Measurements from ENCODE around the gene MAPK6. TPM values are rescaled to one million over a fixed set of nuclear protein-coding genes. Genes with fewer than 3 reads are reported as not detected.

The MAPK6 gene
- total and polyA plus RNA-seq, 9 of the 15 experiments (the other 6 are each of a cell fraction or from before 2014, with no cell fraction given) = 28.5 to 97.1 (median 74.0) TPM

DNA sequence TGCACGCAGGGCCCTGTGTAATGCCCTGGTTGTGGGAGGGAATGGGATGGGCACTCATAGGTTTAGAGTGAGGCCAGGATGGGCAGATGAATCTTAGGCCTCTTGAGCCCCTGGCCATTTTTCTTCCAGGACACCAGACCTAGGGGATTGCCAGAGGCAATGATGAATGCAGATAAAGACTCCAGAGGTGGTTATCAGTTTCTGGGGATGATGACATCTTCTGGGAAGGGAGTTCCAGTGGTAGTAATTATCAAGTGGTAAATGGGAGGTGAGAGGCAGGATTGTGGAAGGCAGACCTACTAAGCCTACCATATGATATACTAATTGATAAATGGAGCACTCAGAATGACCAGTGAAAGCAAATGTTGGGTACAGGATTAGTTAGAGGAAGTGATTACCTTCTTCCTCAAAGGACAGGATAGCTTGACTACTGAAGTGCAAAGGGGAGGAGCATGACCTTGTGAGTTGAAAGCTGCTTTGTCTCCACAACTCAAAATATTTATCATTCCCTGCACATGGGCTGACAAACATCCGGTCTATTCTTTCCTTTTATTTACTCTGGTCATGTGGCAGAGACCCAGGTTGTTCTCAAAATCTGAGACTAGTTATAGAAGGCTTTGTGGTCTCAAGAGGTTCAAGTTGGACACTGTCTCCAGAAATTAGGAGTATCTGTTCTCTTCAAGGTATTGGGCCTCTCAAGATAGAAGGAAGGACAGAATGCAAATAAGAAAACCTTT, 10.2 kb upstream of the MAPK6 start (continued):
- TF ChIP-seq ZBTB7A (IDR thresholded peaks at IDR 0.05; ENCODE audit: borderline replicate concordance, control insufficient read depth, low read depth, low read length) = no peak

DNA sequence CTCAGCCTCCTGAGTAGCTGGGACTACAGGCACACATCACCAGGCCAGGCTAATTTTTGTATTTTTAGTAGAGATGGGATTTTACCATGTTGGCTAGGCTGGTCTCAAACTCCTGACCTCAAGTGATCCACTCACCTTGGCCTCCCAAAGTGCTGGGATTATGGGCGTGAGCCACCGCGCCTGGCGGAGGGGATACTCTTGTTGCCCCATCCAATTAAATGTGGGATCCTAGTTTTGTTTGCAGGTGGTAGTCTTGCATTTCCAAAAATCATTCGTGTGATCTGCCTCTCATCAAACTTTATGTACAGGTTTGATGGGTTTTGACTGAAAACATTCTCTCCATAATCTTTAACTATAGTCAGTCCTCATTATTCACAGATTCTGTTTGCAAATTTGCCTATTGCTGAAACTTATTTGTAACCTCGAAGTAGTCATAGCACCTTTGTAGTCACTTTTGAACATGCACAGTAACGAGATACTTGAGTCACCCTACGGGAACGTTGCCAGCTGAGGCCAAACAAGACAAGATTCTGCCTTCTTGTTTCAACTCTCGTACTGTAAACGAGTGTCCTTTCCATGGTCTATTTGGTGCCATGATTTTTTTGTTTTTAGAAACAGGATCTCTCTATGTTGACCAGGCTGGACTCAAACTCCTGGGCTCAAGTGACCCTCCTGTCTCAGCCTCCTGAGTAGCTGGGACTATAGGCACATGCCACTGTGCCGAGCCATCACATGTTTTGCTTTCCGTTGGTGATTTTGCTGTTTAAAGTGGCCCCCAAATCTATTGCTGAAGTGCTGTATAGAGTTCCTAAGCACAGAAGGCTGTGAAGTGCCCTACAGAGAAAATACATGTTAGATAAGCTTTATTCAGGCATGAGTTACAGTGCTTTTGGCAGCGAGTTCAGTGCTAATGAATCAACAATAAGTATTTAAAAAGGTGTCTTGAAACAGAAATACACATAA, 8.1 kb upstream of the MAPK6 start:
- CTCF ChIA-PET (ENCODE audit: low intra/inter-chr PET ratio) = no interaction called here
- POLR2A ChIA-PET = interaction anchor here (0.9 to 1.9 kb wide), 3 partner anchors 11 to 125 kb away, joined by 3 to 5 read pairs (median 3); partner anchors contain the start of gene LEO1
- Histone ChIP-seq H2AFZ (ENCODE audit: low read depth, low read length) (peak overlapping the region; percentile 78), H3K36me3 (ENCODE audit: control insufficient read depth, insufficient read depth, low read length) (no peaks in the 10 kb centered on the region), H3K27me3 (ENCODE audit: control insufficient read depth in 2 of 2, insufficient read depth in 2 of 2, low read length in 2 of 2) (no peaks in the 10 kb centered on the region), H3K9ac (ENCODE audit: insufficient read depth in 1 of 2, low read depth in 2 of 2, low read length in 2 of 2) (peak overlapping the region; percentile 24 to 69; a peak in 3 of 4 replicates), H3K79me2 (ENCODE audit: control insufficient read depth, insufficient read depth, low read length) (no peaks in the 10 kb centered on the region), H3K4me2 (ENCODE audit: insufficient read depth, low read length) (peak overlapping the region; percentile 59), H3K4me3 (no peak overlapping the region), H3K9me1 (ENCODE audit: control insufficient read depth, insufficient read depth, low read length) (peaks cover 3% of the 10 kb centered on the region), H4K20me1 (replicated peaks; ENCODE audit: control insufficient read depth, insufficient read depth, low read length) (no peaks in the 10 kb centered on the region), H3K4me1 (replicated peaks in 1 of 2; ENCODE audit: control insufficient read depth in 2 of 2, insufficient read depth in 2 of 2, low read length in 2 of 2) (peaks cover 8 to 60% of the 10 kb centered on the region in 2 experiments), H3K27ac (ENCODE audit: extremely low read depth, low read depth, low read length) (peak overlapping the region; percentile 33; the same call in 2 of the 3 replicates), H3K9me3 (replicated peaks; ENCODE audit: control insufficient read depth, insufficient read depth, low read depth, low read length) (no peaks in the 10 kb centered on the region)
- ATAC-seq (peak; percentile 50), FAIRE-seq (peak; percentile 66), DNase-seq (ENCODE audit: extremely low read depth in 1 of 4, low spot score in 3 of 4) (peak in 3 of 4 experiments; percentile 20 to 84 (median 46))
- WGBS (ENCODE audit: insufficient coverage, low coverage, missing lambda C conversion rate) = 33% methylated on average over 14 of the region's 14 CpGs
- in situ Hi-C loops (cut with MboI) = no loop called here
- intact Hi-C loops (cut with micrococcal nuclease) = no loop called here
- no TSS peak for BruUV-seq (replicated peaks)
- TF ChIP-seq TRIM24 (IDR thresholded peaks at IDR 0.05) (no peak), RFX1 (IDR thresholded peaks at IDR 0.05) (peak; percentile 32; the same call in 1 of the 2 replicates), EHMT2 (IDR thresholded peaks at IDR 0.05) (no peak), BDP1 (IDR thresholded peaks at IDR 0.05; ENCODE audit: insufficient read depth, insufficient read length) (no peak), ZFP36 (IDR thresholded peaks at IDR 0.05; ENCODE audit: low read depth, low read length, partially characterized antibody) (no peak), THRAP3 (IDR thresholded peaks at IDR 0.05; ENCODE audit: borderline replicate concordance) (no peak), NELFE (IDR thresholded peaks at IDR 0.05; ENCODE audit: insufficient read depth, insufficient read length) (no peak), PCBP1 (IDR thresholded peaks at IDR 0.05; ENCODE audit: low read depth, low read length, poor library complexity, severe bottlenecking) (no peak), SREBF2 (CRISPR knock-in tag; IDR thresholded peaks at IDR 0.05) (0 out of 2 replicates have a peak, but pooled peaks have one; percentile 47)
- TF ChIP-seq, protein P1, sequence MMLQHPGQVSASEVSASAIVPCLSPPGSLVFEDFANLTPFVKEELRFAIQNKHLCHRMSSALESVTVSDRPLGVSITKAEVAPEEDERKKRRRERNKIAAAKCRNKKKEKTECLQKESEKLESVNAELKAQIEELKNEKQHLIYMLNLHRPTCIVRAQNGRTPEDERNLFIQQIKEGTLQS (IDR thresholded peaks at IDR 0.05) = peak; percentile 74
- TF ChIP-seq, protein P1 (CRISPR knock-in tag; conservative IDR thresholded peaks at IDR 0.05) = no peak
- TF ChIP-seq, protein P2, sequence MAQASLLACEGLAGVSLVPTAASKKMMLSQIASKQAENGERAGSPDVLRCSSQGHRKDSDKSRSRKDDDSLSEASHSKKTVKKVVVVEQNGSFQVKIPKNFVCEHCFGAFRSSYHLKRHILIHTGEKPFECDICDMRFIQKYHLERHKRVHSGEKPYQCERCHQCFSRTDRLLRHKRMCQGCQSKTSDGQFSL (CRISPR knock-in tag; IDR thresholded peaks at IDR 0.05) = no peak
- TF ChIP-seq, protein P2 (tag; IDR thresholded peaks at IDR 0.05) = no peak
- TF ChIP-seq, protein P3, sequence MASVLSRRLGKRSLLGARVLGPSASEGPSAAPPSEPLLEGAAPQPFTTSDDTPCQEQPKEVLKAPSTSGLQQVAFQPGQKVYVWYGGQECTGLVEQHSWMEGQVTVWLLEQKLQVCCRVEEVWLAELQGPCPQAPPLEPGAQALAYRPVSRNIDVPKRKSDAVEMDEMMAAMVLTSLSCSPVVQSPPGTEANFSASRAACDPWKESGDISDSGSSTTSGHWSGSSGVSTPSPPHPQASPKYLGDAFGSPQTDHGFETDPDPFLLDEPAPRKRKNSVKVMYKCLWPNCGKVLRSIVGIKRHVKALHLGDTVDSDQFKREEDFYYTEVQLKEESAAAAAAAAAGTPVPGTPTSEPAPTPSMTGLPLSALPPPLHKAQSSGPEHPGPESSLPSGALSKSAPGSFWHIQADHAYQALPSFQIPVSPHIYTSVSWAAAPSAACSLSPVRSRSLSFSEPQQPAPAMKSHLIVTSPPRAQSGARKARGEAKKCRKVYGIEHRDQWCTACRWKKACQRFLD (CRISPR knock-in tag; IDR thresholded peaks at IDR 0.05) = peak; percentile 68; the same call in 1 of the 2 replicates

Measured in K562 (cell line).